Cardiac muscle cell (in vitro differentiated cells and primary cell): ENCODE data around the gene CDKN2AIPNL. TPM values are rescaled to one million over a fixed set of nuclear protein-coding genes. Genes with fewer than 3 reads are reported as not detected.

Experiments used
- DNase-seq, 2 donors: peaks; one replicate each; pipeline versions ENCODE4 v3.0.0 to v3.0.0-alpha.2; 2010 to 2017; ENCODE audit warnings: low read depth in 1 of 2, low spot score in 1 of 2
- H3K27ac ChIP-seq: fragments of 200-600 bp; sonication (generic); 2 replicates; pipeline ENCODE4 v1.5.1; 2016
- H3K27me3 ChIP-seq: fragments of 200-600 bp; sonication (generic); 2 replicates; pipeline ENCODE4 v1.6.0; 2016; ENCODE audit warnings: control low read depth
- H3K36me3 ChIP-seq: fragments of 200-600 bp; sonication (generic); 2 replicates; pipeline ENCODE4 v1.5.1; 2016; ENCODE audit warnings: control low read depth
- H3K4me1 ChIP-seq: fragments of 200-600 bp; sonication (generic); 2 replicates; pipeline ENCODE4 v1.8.1; 2017; ENCODE audit warnings: low read depth, mild to moderate bottlenecking, mixed run types
- H3K4me3 ChIP-seq: fragments of 200-600 bp; sonication (generic); 2 replicates; pipeline ENCODE4 v1.5.1; 2016; ENCODE audit warnings: mild to moderate bottlenecking
- H3K9me3 ChIP-seq: fragments of 200-600 bp; sonication (generic); 2 replicates; pipeline ENCODE4 v1.5.1; 2017; ENCODE audit warnings: low read depth, mild to moderate bottlenecking, control low read depth
- CTCF ChIP-seq: IDR thresholded peaks from 2 replicates; pipeline ENCODE4 v1.5.1; 2012; ENCODE audit warnings: low read depth, mild to moderate bottlenecking, low read length
- polyA plus RNA-seq: library from polyadenylated mRNA; unstranded; fragments of >200 nt; fragmentation: Nextera tagmentation; extraction: Ambion mirVana; gene quantifications from 2 replicates; pipeline ENCODE4 v1.2.1, GENCODE V29; 2016
- total RNA-seq: library from RNA; depleted of rRNA; stranded (reverse); fragments of >200 nt; gene quantifications from 2 replicates; pipeline ENCODE4 v1.2.3, GENCODE V29; 2016

CDKN2AIPNL gene
- total and polyA plus RNA-seq, 2 experiments from 2014 or later, result 32.0 to 68.7 TPM

- H3K27ac ChIP-seq, result peak overlapping the region; percentile 49
- no peak for TF ChIP-seq CTCF
Measured at GRCh38 chr5:134411228-134411545, 494 bp downstream of the CDKN2AIPNL start.

GRCh38 chr5:134410822-134411221, 859 bp downstream of the CDKN2AIPNL start:
- Histone ChIP-seq H3K4me1 (peaks cover 9% of the 10 kb centered on the region), H3K36me3 (no peaks in the 10 kb centered on the region), H3K27ac (no peak overlapping the region), H3K9me3 (no peaks in the 10 kb centered on the region), H3K27me3 (no peaks in the 10 kb centered on the region), H3K4me3 (peak overlapping the region; percentile 74)
- no peak for DNase-seq
- TF ChIP-seq CTCF, result no peak

More at GRCh38 chr5:134411228-134411545, 494 bp downstream of the CDKN2AIPNL start:
- Histone ChIP-seq H3K4me3 (peak overlapping the region; percentile 74), H3K27me3 (no peaks in the 10 kb centered on the region), H3K36me3 (no peaks in the 10 kb centered on the region), H3K9me3 (no peaks in the 10 kb centered on the region), H3K4me1 (peaks cover 9% of the 10 kb centered on the region)
- no peak for DNase-seq

- no peak for DNase-seq
- Histone ChIP-seq H3K36me3 (no peaks in the 10 kb centered on the region), H3K9me3 (no peaks in the 10 kb centered on the region), H3K27ac (no peak overlapping the region), H3K27me3 (no peaks in the 10 kb centered on the region), H3K4me3 (no peak overlapping the region), H3K4me1 (peaks cover 9% of the 10 kb centered on the region)
- no peak for TF ChIP-seq CTCF
Measured at GRCh38 chr5:134409321-134409720, 2.4 kb downstream of the CDKN2AIPNL start.

GRCh38 chr5:134406390-134406789, 5.3 kb downstream of the CDKN2AIPNL start:
- Histone ChIP-seq H3K36me3 (peaks cover 6% of the 10 kb centered on the region), H3K27me3 (no peaks in the 10 kb centered on the region), H3K9me3 (no peaks in the 10 kb centered on the region), H3K4me3 (no peak overlapping the region), H3K4me1 (peaks cover 4% of the 10 kb centered on the region), H3K27ac (no peak overlapping the region)
- TF ChIP-seq CTCF, result no peak
- no peak for DNase-seq

- H3K27ac ChIP-seq, result no peak overlapping the region
- no peak for TF ChIP-seq CTCF
- H3K9me3 ChIP-seq, result no peaks in the 10 kb centered on the region
- H3K4me3 ChIP-seq, result no peak overlapping the region
- DNase-seq, result no peak
- H3K27me3 ChIP-seq, result no peaks in the 10 kb centered on the region
- peaks cover 11% of the 10 kb centered on the region for H3K36me3 ChIP-seq
- H3K4me1 ChIP-seq, result no peaks in the 10 kb centered on the region
Measured at GRCh38 chr5:134403951-134404350, 7.7 kb downstream of the CDKN2AIPNL start.

GRCh38 chr5:134398609-134399155, 13.0 kb downstream of the CDKN2AIPNL start:
- H3K4me1 ChIP-seq, result no peaks in the 10 kb centered on the region
- DNase-seq, result no peak
- no peaks in the 10 kb centered on the region for H3K9me3 ChIP-seq
- no peak for TF ChIP-seq CTCF
- H3K27ac ChIP-seq, result no peak overlapping the region
- H3K4me3 ChIP-seq, result no peak overlapping the region
- H3K27me3 ChIP-seq, result no peaks in the 10 kb centered on the region
- H3K36me3 ChIP-seq, result peaks cover 31% of the 10 kb centered on the region
